Lower leg skin (tissue), 4 donors: ENCODE data around the gene EIF4A3. TPM values are rescaled to one million over a fixed set of nuclear protein-coding genes. Genes with fewer than 3 reads are reported as not detected.

Experiments
- DNase-seq, 2 donors: peaks; one replicate each; pipeline ENCODE4 v3.0.0-alpha.2; 2019; ENCODE audit warnings: low spot score in 2 of 2
- H3K4me3 ChIP-seq: fragments of 200-600 bp; sonication (generic); 2 replicates; pipeline ENCODE4 v1.5.1; 2017; ENCODE audit warnings: mild to moderate bottlenecking, low read depth; ENCODE audit not compliant: poor library complexity, severe bottlenecking
- POLR2A ChIP-seq, 2 donors: fragments of 450-650 bp; IDR thresholded peaks; one replicate each; pipeline ENCODE4 v1.6.1; 2016 to 2017; ENCODE audit warnings: antibody characterized with exemption in 2 of 2, mild to moderate bottlenecking in 1 of 2, moderate library complexity in 1 of 2
- WGBS, 2 donors: methylation state at CpG; one replicate each; pipeline ENCODE4 v1.1.5; 2018; 5-methylcytosine and 5-hydroxymethylcytosine counted together
- intact Hi-C: fragments of 100-400 bp; cut with DNase I; formaldehyde crosslinking; loops from one replicate; pipeline ENCODE4 v1.15.0; 2023; ENCODE audit warnings: low total_unique reads
- total RNA-seq, 4 donors: library from RNA; depleted of rRNA; stranded (reverse); fragments of >200 nt; gene quantifications; one replicate each; pipeline ENCODE4 v1.1.0, GENCODE V29; 2016
- TF ChIP-seq, protein P1 (sequence below), 3 donors: fragments of 450-650 bp; IDR thresholded peaks; one replicate each; pipeline ENCODE4 v1.5.1; 2016; ENCODE audit warnings: antibody characterized with exemption in 3 of 3, mild to moderate bottlenecking in 3 of 3, moderate library complexity in 2 of 3

EIF4A3 gene
- total RNA-seq, 4 donors from 2014 or later = 70.3 to 87.2 (median 75.3) TPM

DNA sequence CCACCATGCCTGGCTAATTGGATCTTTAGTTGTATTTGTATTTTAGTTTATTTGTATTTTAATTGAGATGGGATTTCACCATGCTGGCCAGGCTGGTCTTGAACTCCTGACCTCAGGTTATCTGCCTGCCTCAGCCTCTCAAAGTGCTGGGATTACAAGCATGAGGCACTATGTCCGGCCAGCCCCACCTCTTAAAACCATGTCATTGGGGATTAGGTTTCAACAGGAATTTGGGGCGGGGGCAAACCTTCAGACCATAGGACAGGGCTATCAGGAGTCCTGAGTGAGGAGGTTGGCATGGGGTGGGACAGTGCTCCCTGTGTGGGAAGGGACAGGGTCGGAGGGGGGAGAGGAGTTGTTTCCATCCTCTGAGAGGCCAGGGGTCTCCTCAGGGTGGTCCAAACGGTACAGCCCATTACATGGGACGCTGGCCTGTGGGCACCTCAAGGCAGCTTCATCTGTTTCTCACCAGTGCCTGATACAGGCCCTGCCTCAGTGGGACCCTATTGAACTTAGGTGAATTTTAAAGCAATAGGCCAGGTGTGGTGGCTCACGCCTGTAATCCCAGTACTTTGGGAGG, 23.9 kb downstream of the EIF4A3 start:
- 79 to 88% methylated on average over 6 of the region's 6 CpGs for WGBS, 2 donors
- TF ChIP-seq, protein P1, sequence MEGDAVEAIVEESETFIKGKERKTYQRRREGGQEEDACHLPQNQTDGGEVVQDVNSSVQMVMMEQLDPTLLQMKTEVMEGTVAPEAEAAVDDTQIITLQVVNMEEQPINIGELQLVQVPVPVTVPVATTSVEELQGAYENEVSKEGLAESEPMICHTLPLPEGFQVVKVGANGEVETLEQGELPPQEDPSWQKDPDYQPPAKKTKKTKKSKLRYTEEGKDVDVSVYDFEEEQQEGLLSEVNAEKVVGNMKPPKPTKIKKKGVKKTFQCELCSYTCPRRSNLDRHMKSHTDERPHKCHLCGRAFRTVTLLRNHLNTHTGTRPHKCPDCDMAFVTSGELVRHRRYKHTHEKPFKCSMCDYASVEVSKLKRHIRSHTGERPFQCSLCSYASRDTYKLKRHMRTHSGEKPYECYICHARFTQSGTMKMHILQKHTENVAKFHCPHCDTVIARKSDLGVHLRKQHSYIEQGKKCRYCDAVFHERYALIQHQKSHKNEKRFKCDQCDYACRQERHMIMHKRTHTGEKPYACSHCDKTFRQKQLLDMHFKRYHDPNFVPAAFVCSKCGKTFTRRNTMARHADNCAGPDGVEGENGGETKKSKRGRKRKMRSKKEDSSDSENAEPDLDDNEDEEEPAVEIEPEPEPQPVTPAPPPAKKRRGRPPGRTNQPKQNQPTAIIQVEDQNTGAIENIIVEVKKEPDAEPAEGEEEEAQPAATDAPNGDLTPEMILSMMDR (IDR thresholded peaks at IDR 0.05) = no peak
- TF ChIP-seq POLR2A (IDR thresholded peaks at IDR 0.05) = no peak
- peak in 1 of 2 donors; percentile 75 for DNase-seq
- intact Hi-C loops = no loop called here
- no peak overlapping the region for H3K4me3 ChIP-seq

DNA sequence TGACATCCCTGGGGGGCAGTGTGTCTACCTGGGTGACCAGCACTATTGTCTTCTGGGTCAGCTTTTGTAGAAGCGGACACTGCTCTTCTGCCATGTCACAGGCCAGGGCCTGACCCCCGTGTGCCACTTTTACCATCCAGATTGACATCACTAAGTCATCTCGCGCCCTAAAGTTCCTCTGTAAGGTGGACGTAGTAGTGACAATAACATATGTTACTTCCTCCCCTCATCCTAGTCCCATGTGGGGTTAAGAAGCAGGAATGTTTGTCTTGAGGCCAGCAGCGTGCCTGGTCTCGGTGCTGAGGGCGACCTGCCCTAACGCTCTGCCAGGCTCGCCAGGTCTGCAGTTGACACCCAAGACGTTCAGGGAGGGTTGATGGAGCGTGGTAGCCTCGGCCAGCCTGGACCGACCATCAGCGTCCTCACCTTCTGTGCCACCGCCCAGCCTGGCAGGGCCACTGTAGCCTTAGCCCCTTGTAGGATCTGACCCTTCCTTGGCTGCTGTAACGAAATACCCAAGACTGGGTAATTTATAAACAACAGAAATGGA, 24.8 kb downstream of the EIF4A3 start:
- peak in 1 of 2 donors; percentile 81 for DNase-seq
- no peak overlapping the region for H3K4me3 ChIP-seq
- intact Hi-C loops = no loop called here
- no peak for TF ChIP-seq POLR2A (IDR thresholded peaks at IDR 0.05)
- TF ChIP-seq, protein P1 (IDR thresholded peaks at IDR 0.05) = no peak
- 90% methylated on average over 17 of the region's 17 CpGs for WGBS, 2 donors

DNA sequence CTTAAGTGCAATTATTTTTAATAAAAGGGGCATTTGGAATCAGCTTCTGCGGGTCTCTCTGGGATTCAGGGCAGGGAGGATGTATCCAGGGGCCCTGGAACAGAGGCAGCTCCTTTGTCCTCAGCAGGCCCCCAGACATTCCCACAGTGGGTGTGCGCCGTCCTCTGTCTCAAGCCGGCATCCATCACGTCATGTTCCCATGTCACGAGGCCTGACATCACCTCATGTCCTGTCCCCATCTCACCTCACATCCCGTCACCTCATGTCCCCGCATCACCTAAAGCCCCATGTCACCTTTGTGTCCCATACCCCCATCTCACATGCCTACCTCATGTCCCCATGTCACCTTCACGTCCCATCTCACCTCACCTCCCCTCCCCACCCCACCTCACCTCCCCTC, 27.1 kb downstream of the EIF4A3 start:
- intact Hi-C loops = no loop called here
- DNase-seq = peak in 1 of 2 donors; percentile 42
- H3K4me3 ChIP-seq = no peak overlapping the region
- no peak for TF ChIP-seq POLR2A (IDR thresholded peaks at IDR 0.05)
- TF ChIP-seq, protein P1 (IDR thresholded peaks at IDR 0.05) = no peak
- 86 to 94% methylated on average over 9 of the region's 9 CpGs for WGBS, 2 donors

DNA sequence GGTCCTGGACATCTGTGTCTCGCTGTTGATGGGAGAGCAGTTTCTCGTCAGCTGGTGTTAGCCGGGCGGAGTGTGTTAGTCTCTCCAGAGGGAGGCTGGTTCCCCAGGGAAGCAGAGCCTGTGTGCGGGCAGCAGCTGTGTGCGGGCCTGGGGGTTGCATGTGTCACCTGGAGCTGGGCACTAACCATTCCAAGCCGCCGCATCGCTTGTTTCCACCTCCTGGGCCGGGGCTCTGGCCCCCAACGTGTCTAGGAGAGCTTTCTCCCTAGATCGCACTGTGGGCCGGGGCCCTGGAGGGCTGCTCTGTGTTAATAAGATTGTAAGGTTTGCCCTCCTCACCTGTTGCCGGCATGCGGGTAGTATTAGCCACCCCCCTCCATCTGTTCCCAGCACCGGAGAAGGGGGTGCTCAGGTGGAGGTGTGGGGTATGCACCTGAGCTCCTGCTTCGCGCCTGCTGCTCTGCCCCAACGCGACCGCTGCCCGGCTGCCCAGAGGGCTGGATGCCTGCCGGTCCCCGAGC, 27.6 kb downstream of the EIF4A3 start:
- peak in 1 of 2 donors; percentile 78 for DNase-seq
- WGBS, 2 donors = 86 to 89% methylated on average over 22 to 23 of the region's 24 CpGs
- TF ChIP-seq, protein P1 (IDR thresholded peaks at IDR 0.05) = no peak
- TF ChIP-seq POLR2A (IDR thresholded peaks at IDR 0.05) = no peak
- intact Hi-C loops = no loop called here
- H3K4me3 ChIP-seq = no peak overlapping the region

DNA sequence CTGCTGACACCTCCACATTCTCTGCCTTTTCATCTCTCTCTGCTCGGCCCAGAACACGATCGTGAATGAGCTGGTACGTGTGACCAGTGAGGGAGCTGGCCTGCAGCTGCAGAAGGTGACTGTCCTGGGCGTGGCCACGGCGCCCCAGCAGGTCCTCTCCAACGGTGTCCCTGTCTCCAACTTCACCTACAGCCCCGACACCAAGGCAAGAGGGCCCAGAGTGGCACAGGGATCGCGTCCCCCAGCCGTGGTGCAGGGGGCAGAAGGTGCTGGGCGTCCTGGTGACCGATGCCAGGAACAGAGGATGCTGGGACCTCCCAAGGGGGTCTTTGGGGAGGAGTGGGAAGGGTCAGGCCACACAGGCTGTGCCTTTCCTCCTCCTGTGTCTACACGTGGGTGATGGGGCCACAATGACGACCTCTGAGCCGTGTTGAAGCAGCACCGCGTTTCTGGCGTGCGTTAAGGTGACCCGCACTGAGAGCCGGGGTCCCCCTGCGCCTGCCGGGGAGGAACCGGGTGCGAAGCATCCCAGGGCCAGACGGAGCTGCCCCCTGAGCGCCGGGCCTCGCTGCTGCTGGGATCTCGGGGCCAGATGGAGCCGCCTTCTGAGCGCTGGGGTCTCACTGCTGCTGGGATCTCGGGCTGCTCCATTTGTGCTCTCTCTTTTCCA, 28.2 kb downstream of the EIF4A3 start:
- intact Hi-C loops = no loop called here
- WGBS, 2 donors = 88 to 89% methylated on average over 35 of the region's 35 CpGs
- no peak overlapping the region for H3K4me3 ChIP-seq
- peak in 1 of 2 donors; percentile 69 for DNase-seq
- TF ChIP-seq, protein P1 (IDR thresholded peaks at IDR 0.05) = no peak
- no peak for TF ChIP-seq POLR2A (IDR thresholded peaks at IDR 0.05)
